SU-DHL-6 (cell line): ENCODE results near the gene IL10RA.

ENCODE experiments used
- CTCF ChIP-seq: fragments of 200-600 bp; sonication (generic); IDR thresholded peaks from one replicate; pipeline ENCODE4 v1.5.1; 2017; ENCODE audit warnings: antibody characterized with exemption, mild to moderate bottlenecking, low read length, moderate library complexity; ENCODE audit not compliant: insufficient read depth, poor library complexity, severe bottlenecking
- EZH2phosphoT487 ChIP-seq: fragments of 200-600 bp; sonication (generic), shearing (Covaris generic); conservative IDR thresholded peaks from 2 replicates; pipeline ENCODE4 v1.6.1; 2018; ENCODE audit warnings: mild to moderate bottlenecking, antibody characterized with exemption, low read length, moderate library complexity, mixed read lengths

GRCh38 chr11:118000067-118000849 is 14.1 kb downstream of the IL10RA start:
- TF ChIP-seq CTCF (no peak), EZH2phosphoT487 (no peak)
